Skeletal muscle cell (primary cell): ENCODE results near the gene NIT2.

Source experiments
- DNase-seq: peaks from one replicate; pipeline ENCODE4 v3.0.0-alpha.2; 2010; ENCODE audit warnings: low read depth
- H3K4me3 ChIP-seq: 2 replicates; pipeline ENCODE4 v1.5.1; 2011; ENCODE audit warnings: low read depth, mild to moderate bottlenecking, control low read depth, low read length, moderate library complexity

The NIT2 gene

DNA sequence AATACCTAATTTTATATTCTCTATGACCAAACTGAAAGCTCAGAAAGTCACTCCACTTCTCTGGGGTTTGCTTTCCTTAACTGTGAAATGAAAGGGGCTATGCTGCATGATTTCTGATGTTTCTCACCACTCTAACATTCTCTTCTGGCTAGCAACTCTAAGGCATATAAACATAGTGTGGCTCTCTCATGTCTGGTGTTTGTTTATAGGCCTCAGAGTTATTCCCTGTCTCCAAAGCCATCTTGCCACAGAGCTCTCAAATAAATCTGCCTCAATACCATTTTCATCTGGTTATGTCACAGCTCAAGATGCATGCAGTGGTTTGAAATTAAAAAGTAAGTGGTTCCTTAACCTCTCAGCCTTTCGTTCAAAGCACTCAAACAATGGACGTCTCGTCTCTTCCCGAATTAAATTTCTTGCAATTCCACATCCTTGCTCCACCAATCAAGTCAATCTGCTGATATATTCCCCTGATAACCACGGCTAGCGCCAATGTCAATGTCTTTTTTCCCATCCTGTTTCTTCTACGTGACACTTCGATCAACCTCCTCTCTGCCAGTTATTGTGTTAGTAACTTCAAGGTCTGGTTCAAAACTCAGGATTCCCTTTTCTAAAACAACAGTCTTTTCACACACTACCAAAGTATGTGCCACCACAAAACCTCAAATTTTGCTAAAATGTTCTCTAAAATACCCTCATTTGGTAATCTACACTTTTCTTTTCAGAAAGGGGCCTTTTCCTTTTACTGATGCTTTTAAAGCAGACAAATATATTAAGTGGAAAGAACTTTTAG is 50.4 kb downstream of the NIT2 start:
- no peak for DNase-seq
- no peak overlapping the region for H3K4me3 ChIP-seq

DNA sequence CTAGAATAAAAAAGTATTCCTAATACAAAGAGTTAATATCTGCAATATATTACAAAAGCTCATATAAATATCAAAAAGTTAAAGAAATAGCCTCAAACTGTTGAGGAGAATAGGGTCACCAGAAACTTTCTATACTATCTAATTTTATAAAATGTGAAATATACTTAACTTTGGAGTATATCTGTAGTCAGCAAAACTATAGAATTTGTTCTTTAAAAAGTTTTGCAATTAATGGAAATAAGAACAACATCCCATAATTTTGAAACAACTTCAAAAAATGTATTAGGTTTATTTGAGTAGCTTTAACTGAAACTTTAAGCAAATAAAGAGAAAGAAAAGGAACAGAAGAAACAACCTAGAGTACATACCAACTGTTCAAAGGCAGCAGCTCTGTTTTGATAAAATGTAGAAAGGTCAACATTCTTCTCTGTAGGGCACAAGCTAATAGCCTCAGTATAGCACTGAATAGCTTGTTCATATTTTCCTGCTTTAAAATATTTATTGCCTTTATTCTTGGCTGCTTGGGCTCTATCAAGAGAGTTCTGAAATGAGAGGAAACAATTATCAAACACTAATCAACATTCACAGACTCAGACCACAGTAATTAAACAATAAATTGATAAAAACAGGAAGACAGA is 52.0 kb downstream of the NIT2 start:
- no peak for DNase-seq
- no peak overlapping the region for H3K4me3 ChIP-seq

DNA sequence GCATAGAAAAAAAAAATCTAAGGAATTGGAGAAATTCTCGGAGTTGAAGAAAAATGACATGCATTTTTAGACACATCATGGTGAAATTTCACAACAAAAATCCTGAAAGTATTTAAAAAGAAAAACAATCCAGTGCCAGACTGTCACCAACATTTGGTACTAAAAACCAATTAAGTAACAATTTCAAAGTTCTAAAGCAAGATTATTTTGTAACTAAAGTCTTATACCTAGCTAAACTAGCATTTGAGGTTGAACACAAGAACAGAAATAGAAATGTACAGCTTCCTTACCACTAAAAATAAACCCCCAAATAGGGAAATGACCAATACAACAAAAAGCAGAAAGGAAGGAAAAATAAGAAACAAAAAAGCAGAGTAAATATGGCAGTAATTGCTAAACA is 54.5 kb downstream of the NIT2 start:
- DNase-seq, result no peak
- H3K4me3 ChIP-seq, result no peak overlapping the region

DNA sequence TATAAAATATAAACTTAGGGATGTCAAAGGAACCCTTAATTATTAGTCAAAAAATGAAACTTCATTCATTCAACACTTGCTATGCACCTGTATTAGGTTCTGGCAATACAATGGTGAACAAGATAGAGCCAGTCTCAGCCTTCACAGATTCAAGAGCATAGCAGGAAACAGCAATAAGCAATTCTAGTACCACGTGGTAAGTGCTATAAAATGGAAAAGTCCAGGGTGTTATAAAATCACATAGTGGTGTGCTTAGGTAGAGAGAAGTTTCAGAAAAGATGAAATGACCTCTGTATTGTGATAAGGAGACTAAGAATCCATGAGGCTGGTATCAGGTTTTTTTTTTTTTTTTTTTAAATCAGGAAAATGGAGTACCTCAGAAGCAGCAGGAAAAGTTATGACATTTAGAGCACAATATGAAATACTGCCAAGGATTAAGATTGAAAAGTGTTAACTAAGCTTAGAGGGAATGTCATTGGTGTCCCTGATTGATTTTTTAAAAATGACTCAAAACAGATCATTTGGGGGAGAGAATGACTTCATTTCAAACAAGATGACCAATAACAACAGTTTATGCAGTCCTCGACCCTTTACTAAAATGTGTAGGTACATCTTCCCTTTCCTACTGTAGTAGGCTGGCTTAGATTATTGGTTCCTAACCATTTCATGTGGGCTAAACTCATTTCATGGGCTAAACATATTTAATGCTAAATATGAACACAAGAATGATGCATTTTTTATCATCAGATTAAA is 61.3 kb downstream of the NIT2 start:
- H3K4me3 ChIP-seq, result no peak overlapping the region
- DNase-seq, result no peak

DNA sequence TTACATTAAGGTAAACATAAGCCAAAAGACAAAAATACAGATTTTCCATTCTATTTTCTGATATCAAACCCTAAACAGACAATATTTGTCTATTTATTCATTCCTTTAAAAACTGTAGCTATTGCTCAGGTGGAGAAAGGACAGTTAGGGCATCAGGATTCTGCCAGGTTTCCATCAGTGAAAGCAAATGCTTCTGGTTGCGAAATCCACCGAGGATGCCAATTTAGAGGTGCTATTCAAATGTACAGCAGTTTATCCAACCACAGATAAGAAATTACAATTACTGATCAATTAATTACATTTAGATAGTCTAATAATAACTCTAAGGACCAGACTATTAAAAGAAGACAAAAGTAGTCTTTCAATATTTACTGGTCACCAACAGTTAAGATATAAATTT is 62.4 kb downstream of the NIT2 start:
- no peak overlapping the region for H3K4me3 ChIP-seq
- no peak for DNase-seq

DNA sequence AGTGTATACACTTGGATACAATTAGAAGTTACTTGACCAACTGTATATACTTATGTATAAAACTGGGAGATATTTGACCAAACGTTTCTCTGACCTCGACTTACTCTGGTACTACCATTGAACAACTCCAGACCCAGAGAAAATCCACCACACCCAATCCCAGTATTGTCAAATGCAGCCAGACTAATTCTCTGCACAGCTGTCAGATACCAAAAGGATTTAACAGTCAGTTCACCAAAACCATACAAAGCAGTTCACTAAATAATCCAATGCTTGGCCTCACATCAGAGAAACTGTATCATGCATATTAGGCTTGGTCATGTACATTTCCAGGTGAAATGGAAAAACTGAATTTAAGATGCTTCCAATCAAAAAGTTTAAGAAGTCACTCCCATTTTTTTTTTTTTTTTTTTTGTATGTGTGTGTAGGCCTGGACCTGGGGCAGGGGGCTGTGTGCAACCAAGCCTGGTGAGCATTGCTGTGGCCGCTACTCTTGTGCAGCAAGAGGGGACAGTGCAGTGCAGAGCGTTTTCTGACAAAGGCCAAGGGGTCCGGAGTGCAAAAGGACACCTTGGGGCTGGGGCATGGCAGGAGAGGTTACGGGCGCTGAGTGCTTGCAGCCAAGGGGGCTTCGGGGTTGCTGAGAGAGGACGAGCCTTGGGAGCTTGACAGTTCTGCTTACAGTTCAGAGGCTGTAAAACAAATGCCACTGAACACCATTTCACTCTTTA is 64.9 kb downstream of the NIT2 start:
- no peak for DNase-seq
- H3K4me3 ChIP-seq, result peak overlapping the region; percentile 94

DNA sequence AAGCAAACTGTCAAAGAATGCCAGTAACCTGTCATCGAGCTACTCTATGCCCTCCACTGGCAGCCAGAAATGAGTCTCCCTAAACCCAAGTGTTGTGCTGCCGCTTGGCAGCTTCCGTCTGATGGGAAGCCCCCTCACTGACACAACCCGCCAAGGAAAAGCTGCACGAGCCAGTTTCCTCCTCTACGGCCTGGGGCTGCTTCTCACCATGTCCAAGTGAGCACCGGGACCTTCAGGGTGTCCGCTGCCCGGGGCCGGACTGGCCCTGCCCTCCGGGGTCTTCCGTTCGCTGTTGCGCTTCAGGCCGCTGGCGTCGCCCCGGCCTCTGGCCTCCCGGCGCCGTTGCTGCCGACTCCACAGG is 65.8 kb downstream of the NIT2 start:
- H3K4me3 ChIP-seq, result peak overlapping the region; percentile 94
- DNase-seq, result no peak

DNA sequence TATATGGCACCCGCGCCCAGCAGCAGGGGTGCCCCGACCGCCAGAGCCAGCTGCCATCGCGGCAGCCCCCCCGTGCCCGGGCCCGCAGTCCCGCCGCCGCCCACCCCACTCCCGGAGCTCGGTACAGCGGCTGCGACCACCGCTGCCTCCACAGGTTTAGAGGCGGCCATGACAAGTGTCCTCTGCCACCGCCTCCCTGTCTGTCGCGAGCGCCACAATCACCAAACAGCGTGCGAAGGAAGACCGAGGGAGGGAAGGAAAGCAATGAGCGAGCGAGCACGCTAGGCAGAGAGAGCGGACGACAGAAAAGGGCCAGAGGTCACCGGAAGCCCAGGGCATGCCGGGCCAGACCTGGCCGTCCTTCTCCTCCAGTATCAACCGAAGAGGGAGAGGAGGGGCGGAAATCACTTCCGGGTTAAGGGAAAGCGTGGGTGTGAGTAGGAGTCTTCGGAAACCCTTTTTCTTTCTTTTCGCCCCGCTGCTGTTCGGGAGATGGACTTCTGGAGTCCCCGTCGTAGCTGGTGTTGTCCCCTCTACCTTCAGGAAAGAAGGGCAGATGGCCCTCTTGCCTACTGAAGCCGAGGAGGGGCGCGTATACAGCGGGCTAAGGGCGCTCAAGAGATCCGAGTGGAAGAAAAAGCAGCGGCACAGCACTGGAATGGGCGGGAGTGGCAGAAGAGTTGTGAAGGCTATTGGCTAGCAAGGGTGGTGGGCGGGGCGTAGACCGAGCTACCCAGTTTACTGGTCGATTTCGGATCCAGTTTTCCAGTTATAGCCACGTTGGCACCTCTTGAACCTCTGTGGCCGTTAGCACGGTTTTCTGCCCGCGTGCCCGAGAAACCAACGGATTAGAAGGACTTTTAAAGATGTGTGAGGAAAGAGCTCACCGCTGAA is 66.5 kb downstream of the NIT2 start, which contains the start of the genes LNP1 and TOMM70:
Gene LNP1 (plus strand): TSS at position 760 of the 894 bp plus-strand sequence. CDS start 28,191 bp downstream, outside the sequence.
Gene TOMM70 (minus strand): TSS at position 310 of the 894 bp plus-strand sequence. CDS start 140 bp downstream, at position 170.
- DNase-seq, result peak; percentile 91
- peak within 1 kb of the TSS; percentile 94 for H3K4me3 ChIP-seq

DNA sequence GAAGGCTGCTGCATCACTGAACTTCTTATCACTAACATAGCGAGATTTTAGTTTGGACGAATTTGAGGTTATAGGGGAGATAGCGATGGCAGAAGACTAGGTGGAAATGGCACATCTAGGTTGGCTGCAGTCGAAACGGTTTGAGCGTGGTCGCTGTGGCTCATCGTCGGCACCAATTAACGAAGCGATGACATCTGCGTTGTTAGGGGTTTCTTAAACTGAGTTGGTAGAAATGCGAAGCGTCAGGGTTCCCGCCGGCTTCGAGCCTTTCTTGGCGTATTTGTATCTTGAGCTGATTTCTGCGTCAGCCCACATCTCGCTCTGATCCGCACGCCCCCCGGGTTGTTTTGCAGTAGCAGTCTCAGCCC is 67.1 kb downstream of the NIT2 start:
- DNase-seq, result no peak
- H3K4me3 ChIP-seq, result peak overlapping the region; percentile 94

DNA sequence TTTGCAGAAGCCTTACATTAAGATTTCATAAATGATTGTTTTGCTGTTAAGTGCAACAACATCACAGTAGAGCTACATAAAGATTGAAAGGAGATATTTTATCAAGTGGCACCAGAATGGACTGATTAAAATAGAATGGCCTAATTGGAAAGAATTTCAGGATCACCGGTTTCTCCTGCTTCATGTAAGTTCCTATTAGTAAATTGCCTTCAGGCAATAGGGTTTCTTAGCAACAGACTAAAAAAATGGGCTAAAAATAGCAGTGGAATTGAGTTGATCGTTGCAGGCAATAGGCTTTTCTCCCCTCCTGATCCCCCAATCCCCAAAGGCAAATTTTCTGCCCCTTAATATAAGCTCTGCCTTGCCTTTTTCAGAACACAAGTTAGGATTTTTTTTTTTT is 67.7 kb downstream of the NIT2 start:
- peak overlapping the region; percentile 94 for H3K4me3 ChIP-seq
- DNase-seq, result no peak

DNA sequence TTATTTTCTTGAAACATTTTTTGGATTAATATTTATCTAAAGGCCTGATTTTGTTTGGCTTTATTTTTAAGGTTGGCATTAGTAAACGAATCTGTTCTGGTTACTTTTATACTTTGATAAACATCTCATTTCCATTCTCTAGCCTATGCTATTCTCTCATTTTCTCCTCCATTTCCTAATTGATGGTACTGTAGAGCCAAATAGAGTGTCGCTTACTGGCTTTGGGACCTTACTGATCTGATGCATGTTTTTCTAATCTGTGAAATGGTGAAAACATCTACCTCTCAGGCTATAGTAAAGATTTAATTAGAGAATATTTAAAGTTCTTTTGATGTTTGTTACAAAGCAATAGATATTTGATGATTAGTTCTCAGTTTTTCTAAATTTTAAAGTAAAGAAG is 68.3 kb downstream of the NIT2 start:
- peak overlapping the region; percentile 94 for H3K4me3 ChIP-seq

DNA sequence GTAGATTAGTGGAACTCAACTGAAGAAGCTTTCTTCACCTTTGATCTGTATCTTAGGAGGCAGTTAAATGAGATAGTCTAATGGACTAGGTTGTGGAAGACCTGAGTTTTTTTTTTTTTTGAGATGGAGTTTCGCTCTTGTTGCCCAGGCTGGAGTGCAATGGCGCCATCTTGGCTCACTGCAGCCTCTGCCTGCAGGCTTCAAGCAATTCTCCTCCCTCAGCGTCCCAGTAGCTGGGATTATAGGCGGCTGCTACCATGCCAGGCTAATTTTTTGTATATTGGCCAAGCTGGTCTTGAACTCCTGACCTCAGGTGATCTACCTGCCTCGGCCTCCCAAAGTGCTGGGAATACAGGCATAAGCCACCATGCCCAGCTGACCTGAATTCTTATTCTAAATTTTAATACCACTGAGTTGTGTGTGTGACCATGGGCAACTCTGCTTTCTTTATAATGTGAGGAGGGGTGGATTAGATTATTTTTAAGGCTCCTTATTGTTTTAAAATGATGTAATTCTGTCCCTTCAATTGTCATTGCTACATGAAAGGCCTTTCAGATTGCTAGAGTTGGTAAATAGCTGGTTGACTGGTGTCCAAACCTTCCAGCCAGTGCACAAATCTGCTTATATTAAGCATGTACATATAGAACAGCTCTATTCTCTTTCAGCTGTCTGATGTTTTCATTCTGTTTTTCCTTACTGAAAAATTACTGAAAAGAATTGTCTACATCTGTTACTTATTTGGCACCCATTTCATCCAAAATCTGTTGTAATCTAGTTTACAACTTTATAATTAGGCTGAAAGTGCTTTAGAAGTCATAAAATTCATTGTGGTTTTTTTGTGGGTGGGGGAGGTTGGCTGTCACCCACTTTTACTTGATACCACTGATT is 69.0 kb downstream of the NIT2 start:
- DNase-seq, result no peak
- peak overlapping the region; percentile 94 for H3K4me3 ChIP-seq

More for the DNA sequence above, 68.3 kb downstream of the NIT2 start:
- DNase-seq, result no peak

DNA sequence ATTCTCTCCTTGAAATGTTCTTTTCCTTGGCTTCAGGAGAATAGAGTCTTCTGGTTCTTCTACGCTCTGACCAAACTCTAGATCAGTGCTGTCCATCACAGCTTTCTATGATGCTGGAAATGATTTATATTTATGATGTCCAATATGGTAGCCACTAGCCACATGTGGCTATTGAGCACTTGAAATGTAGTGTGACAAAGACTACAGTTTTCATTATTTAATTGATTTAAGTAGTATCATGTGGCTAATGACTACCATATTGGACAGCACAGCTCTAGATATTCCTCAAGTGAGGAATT is 69.6 kb downstream of the NIT2 start:
- no peak overlapping the region for H3K4me3 ChIP-seq
- DNase-seq, result no peak

DNA sequence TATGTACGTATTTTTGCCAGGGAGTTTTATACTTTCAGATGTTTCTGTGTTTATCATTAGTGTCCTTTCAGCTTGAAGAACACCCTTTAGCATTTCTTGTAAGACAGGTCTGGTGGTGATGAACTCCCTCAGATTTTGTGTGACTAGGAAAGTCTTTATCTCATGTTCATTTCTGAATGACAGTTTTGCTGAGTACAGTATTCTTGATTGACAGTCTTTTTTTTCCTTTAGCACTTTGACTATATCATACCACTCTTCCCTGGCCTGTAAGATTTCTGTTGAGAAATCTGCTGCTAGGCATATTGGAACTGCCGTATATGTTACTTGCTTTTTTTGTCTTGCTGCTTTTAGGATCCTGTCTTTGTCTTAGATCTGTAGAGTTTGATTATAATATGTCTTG is 72.6 kb downstream of the NIT2 start:
- DNase-seq, result no peak
- H3K4me3 ChIP-seq, result no peak overlapping the region

DNA sequence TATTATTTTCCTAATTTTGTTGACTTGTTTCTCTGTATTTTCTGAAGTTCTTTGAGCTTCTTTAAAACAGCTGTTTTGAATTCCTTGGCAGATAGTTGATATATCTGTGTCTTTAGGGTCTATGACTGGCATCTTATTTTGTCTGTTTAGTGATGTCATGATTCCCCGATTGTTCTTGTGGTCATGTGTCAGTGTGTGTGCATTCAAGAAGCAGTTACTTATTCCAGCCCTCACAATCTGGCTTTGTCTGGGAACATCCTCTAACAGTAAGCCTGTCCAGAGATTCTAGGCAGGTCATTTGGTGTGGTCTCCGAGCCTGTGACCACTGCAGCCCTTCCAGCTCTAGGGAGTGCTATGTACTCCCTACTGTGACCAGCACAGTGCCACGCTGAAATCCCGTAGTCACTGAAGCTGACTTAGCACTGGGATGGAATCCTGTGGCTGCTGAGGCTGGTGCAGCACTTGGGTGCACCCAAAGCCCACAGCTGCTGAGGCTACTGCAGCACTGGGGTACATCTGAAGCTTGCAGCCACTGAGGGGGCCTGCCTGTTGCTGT is 73.5 kb downstream of the NIT2 start:
- no peak overlapping the region for H3K4me3 ChIP-seq
- DNase-seq, result no peak
